Esophagus squamous epithelium (tissue), 4 donors: Measurements from ENCODE around the gene ATP5F1D.

Experiments used
- POLR2A ChIP-seq, 4 donors: fragments of 450-650 bp; IDR thresholded peaks; one replicate each; pipeline ENCODE4 v1.6.1; 2017; ENCODE audit warnings: antibody characterized with exemption in 4 of 4, mild to moderate bottlenecking in 4 of 4, moderate library complexity in 3 of 4
- TF ChIP-seq, protein P1 (sequence below), 6 experiments: fragments of 450-650 bp in 4 of 6; fragments of 200-600 bp in 2 of 6; sonication (generic) in 2 of 6; IDR thresholded peaks; one replicate each; pipeline ENCODE4 v1.5.1; 2016 to 2019; ENCODE audit warnings: antibody characterized with exemption in 6 of 6, mild to moderate bottlenecking in 4 of 6, moderate library complexity in 4 of 6

GRCh38 chr19:1281569-1282287 lies 40.2 kb downstream of the ATP5F1D start:
- TF ChIP-seq, protein P1, sequence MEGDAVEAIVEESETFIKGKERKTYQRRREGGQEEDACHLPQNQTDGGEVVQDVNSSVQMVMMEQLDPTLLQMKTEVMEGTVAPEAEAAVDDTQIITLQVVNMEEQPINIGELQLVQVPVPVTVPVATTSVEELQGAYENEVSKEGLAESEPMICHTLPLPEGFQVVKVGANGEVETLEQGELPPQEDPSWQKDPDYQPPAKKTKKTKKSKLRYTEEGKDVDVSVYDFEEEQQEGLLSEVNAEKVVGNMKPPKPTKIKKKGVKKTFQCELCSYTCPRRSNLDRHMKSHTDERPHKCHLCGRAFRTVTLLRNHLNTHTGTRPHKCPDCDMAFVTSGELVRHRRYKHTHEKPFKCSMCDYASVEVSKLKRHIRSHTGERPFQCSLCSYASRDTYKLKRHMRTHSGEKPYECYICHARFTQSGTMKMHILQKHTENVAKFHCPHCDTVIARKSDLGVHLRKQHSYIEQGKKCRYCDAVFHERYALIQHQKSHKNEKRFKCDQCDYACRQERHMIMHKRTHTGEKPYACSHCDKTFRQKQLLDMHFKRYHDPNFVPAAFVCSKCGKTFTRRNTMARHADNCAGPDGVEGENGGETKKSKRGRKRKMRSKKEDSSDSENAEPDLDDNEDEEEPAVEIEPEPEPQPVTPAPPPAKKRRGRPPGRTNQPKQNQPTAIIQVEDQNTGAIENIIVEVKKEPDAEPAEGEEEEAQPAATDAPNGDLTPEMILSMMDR (IDR thresholded peaks at IDR 0.05), result no peak
- TF ChIP-seq POLR2A (IDR thresholded peaks at IDR 0.05), result no peak
